GM18868 (cell line): ENCODE measurements around the gene HRH1.
"Not testable (repeated sequence)": the region's sequence is repeated elsewhere in the genome, so short reads cannot be mapped to it uniquely, and the experiment has no call there.

Experiments used
- ATAC-seq: cut with Tn5 transposase; IDR thresholded peaks from one replicate; pipeline ENCODE4 v1.9.1; 2021; ENCODE audit warnings: mild to moderate bottlenecking, moderate library complexity; ENCODE audit not compliant: unreplicated experiment

HRH1 gene

GRCh38 chr3:11201251-11202019 is 47.1 kb downstream of the HRH1 start:
- no peak for ATAC-seq

GRCh38 chr3:11203961-11204360 is 49.7 kb downstream of the HRH1 start:
- no peak for ATAC-seq

GRCh38 chr3:11204697-11205348 is 50.5 kb downstream of the HRH1 start:
- ATAC-seq = no peak

- not testable (repeated sequence) for ATAC-seq
These were observed 51.6 kb downstream of the HRH1 start for GRCh38 chr3:11205881-11206280.

GRCh38 chr3:11206316-11206715 is 52.0 kb downstream of the HRH1 start:
- no peak for ATAC-seq

GRCh38 chr3:11206953-11207352 is 52.7 kb downstream of the HRH1 start:
- no peak for ATAC-seq

- ATAC-seq = no peak
These were observed 57.4 kb downstream of the HRH1 start for GRCh38 chr3:11211531-11212298.

GRCh38 chr3:11212299-11212608 is 58.0 kb downstream of the HRH1 start:
- ATAC-seq = no peak

GRCh38 chr3:11212784-11213183 is 58.5 kb downstream of the HRH1 start:
- ATAC-seq = no peak

- no peak for ATAC-seq
These were observed 59.6 kb downstream of the HRH1 start for GRCh38 chr3:11213810-11214450.

- no peak for ATAC-seq
These were observed 60.2 kb downstream of the HRH1 start for GRCh38 chr3:11214451-11214978.

- not testable (repeated sequence) for ATAC-seq
These were observed 63.1 kb downstream of the HRH1 start for GRCh38 chr3:11217370-11217769.

GRCh38 chr3:11220230-11220629 is 65.9 kb downstream of the HRH1 start:
- no peak for ATAC-seq

GRCh38 chr3:11221818-11222415 is 67.6 kb downstream of the HRH1 start:
- no peak for ATAC-seq

GRCh38 chr3:11224010-11224409 is 69.7 kb downstream of the HRH1 start:
- ATAC-seq = no peak

- no peak for ATAC-seq
These were observed 70.6 kb downstream of the HRH1 start for GRCh38 chr3:11224870-11225229.

GRCh38 chr3:11226042-11226370 is 71.7 kb downstream of the HRH1 start:
- no peak for ATAC-seq

- no peak for ATAC-seq
These were observed 73.7 kb downstream of the HRH1 start for GRCh38 chr3:11228041-11228440.

GRCh38 chr3:11230125-11230524 is 75.8 kb downstream of the HRH1 start:
- ATAC-seq = no peak

GRCh38 chr3:11230832-11231231 is 76.5 kb downstream of the HRH1 start:
- no peak for ATAC-seq

GRCh38 chr3:11235385-11235784 is 81.1 kb downstream of the HRH1 start:
- no peak for ATAC-seq
